ENCODE data around the gene PTMA. TPM values are rescaled to one million over a fixed set of nuclear protein-coding genes. Genes with fewer than 3 reads are reported as not detected.

Gene PTMA
- total RNA-seq, 1 experiment from 2014 or later: 2,164 TPM

DNA sequence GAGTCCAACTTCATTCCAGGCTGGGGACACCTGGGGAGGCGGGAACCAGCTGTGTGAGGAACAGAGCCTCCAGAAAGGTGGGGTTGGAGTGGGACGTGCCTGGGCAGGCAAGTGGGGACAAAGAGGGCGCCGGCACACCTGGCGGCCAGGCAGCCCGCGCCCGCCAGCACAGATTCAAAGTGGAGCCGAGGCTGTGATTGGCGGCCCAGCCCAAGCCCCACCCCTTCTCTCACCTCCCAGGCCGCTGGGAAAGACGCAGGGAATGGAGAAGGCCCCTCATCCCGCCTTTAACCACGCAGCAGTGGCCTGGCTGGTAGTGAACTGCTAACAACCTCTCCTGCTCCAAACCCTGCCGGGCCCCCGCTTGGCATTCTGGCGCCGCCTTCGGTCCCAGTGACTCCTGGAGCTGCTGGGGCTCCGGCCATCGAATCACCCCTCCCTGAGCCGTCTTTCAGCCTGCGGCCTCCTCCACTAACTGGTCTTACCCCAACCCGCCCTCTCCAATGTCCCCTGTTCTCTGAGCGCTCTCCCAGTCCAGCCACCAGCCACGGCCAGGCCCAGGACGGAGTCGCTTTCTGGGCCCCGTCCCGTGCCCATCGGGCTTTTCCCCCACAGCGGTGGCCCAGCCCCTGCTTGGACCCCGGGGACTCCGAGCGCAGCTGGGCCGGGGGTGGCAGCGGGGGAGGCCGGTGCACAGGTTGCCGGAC lies 27.9 kb upstream of the PTMA start (continued):
- TF ChIP-seq ATF1 (CRISPR knock-in tag; IDR thresholded peaks at IDR 0.05) (0 out of 2 replicates have a peak, but pooled peaks have one; percentile 57), EMX1 (CRISPR knock-in tag; IDR thresholded peaks at IDR 0.05) (no peak), ZNF138 (CRISPR knock-in tag; conservative IDR thresholded peaks at IDR 0.05) (no peak), ZNF121 (CRISPR knock-in tag; IDR thresholded peaks at IDR 0.05) (no peak), GABPB1 (CRISPR knock-in tag; IDR thresholded peaks at IDR 0.05) (no peak; the same call in 1 of the 2 replicates), ZBTB21 (CRISPR knock-in tag; IDR thresholded peaks at IDR 0.05; ENCODE audit: borderline replicate concordance) (no peak), SP1 (CRISPR knock-in tag; conservative IDR thresholded peaks at IDR 0.05) (no peak; the same call in 1 of the 2 replicates), ATF6 (CRISPR knock-in tag; IDR thresholded peaks at IDR 0.05) (no peak), ZNF396 (CRISPR knock-in tag; IDR thresholded peaks at IDR 0.05; ENCODE audit: borderline replicate concordance) (0 out of 2 replicates have a peak, but pooled peaks have one; percentile 5), TP53 (CRISPR knock-in tag; IDR thresholded peaks at IDR 0.05) (peak; percentile 55; the same call in 1 of the 2 replicates), NR1H2 (CRISPR knock-in tag; IDR thresholded peaks at IDR 0.05) (no peak), ZMAT4 (CRISPR knock-in tag; IDR thresholded peaks at IDR 0.05) (no peak)
- TF ChIP-seq, protein P1, sequence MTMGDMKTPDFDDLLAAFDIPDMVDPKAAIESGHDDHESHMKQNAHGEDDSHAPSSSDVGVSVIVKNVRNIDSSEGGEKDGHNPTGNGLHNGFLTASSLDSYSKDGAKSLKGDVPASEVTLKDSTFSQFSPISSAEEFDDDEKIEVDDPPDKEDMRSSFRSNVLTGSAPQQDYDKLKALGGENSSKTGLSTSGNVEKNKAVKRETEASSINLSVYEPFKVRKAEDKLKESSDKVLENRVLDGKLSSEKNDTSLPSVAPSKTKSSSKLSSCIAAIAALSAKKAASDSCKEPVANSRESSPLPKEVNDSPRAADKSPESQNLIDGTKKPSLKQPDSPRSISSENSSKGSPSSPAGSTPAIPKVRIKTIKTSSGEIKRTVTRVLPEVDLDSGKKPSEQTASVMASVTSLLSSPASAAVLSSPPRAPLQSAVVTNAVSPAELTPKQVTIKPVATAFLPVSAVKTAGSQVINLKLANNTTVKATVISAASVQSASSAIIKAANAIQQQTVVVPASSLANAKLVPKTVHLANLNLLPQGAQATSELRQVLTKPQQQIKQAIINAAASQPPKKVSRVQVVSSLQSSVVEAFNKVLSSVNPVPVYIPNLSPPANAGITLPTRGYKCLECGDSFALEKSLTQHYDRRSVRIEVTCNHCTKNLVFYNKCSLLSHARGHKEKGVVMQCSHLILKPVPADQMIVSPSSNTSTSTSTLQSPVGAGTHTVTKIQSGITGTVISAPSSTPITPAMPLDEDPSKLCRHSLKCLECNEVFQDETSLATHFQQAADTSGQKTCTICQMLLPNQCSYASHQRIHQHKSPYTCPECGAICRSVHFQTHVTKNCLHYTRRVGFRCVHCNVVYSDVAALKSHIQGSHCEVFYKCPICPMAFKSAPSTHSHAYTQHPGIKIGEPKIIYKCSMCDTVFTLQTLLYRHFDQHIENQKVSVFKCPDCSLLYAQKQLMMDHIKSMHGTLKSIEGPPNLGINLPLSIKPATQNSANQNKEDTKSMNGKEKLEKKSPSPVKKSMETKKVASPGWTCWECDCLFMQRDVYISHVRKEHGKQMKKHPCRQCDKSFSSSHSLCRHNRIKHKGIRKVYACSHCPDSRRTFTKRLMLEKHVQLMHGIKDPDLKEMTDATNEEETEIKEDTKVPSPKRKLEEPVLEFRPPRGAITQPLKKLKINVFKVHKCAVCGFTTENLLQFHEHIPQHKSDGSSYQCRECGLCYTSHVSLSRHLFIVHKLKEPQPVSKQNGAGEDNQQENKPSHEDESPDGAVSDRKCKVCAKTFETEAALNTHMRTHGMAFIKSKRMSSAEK (CRISPR knock-in tag; IDR thresholded peaks at IDR 0.05; ENCODE audit: borderline replicate concordance): no peak

GRCh38 chr2:231680992-231681852 lies 27.1 kb upstream of the PTMA start:
- ChIA-PET CTCF (interaction anchor here (1.2 to 13.1 kb wide), 8 partner anchors 7 to 105 kb away, joined by 3 to 206 read pairs (median 6); partner anchors contain the start of genes COPS7B and PTMA), POLR2A (interaction anchor here (0.7 to 7.0 kb wide), 8 partner anchors 9 to 68 kb away, joined by 3 to 61 read pairs (median 4); partner anchors contain the start of gene PTMA)
- TF ChIP-seq TP53 (CRISPR knock-in tag; IDR thresholded peaks at IDR 0.05) (no peak; the same call in 1 of the 2 replicates), NFYB (CRISPR knock-in tag; conservative IDR thresholded peaks at IDR 0.05; ENCODE audit: low read depth) (peak; percentile 69), FOXP4 (CRISPR knock-in tag; IDR thresholded peaks at IDR 0.05) (peak; percentile 71; the same call in 1 of the 2 replicates), CBFB (CRISPR knock-in tag; IDR thresholded peaks at IDR 0.05; ENCODE audit: low read depth) (0 out of 2 replicates have a peak, but pooled peaks have one; percentile 23), E2F5 (CRISPR knock-in tag; IDR thresholded peaks at IDR 0.05) (peak; percentile 32; the same call in 1 of the 2 replicates), KAT7 (CRISPR knock-in tag; IDR thresholded peaks at IDR 0.05; ENCODE audit: borderline replicate concordance) (0 out of 2 replicates have a peak, but pooled peaks have one; percentile 84)
- TF ChIP-seq, protein P2, sequence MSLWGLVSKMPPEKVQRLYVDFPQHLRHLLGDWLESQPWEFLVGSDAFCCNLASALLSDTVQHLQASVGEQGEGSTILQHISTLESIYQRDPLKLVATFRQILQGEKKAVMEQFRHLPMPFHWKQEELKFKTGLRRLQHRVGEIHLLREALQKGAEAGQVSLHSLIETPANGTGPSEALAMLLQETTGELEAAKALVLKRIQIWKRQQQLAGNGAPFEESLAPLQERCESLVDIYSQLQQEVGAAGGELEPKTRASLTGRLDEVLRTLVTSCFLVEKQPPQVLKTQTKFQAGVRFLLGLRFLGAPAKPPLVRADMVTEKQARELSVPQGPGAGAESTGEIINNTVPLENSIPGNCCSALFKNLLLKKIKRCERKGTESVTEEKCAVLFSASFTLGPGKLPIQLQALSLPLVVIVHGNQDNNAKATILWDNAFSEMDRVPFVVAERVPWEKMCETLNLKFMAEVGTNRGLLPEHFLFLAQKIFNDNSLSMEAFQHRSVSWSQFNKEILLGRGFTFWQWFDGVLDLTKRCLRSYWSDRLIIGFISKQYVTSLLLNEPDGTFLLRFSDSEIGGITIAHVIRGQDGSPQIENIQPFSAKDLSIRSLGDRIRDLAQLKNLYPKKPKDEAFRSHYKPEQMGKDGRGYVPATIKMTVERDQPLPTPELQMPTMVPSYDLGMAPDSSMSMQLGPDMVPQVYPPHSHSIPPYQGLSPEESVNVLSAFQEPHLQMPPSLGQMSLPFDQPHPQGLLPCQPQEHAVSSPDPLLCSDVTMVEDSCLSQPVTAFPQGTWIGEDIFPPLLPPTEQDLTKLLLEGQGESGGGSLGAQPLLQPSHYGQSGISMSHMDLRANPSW (CRISPR knock-in tag; conservative IDR thresholded peaks at IDR 0.05; ENCODE audit: low read depth): 0 out of 2 replicates have a peak, but pooled peaks have one; percentile 20
- TF ChIP-seq, protein P3, sequence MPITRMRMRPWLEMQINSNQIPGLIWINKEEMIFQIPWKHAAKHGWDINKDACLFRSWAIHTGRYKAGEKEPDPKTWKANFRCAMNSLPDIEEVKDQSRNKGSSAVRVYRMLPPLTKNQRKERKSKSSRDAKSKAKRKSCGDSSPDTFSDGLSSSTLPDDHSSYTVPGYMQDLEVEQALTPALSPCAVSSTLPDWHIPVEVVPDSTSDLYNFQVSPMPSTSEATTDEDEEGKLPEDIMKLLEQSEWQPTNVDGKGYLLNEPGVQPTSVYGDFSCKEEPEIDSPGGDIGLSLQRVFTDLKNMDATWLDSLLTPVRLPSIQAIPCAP (CRISPR knock-in tag; IDR thresholded peaks at IDR 0.05): 0 out of 2 replicates have a peak, but pooled peaks have one; percentile 16

More at GRCh38 chr2:231680992-231681852, 27.1 kb upstream of the PTMA start:
- peak overlapping the region; percentile 86 for H3K4me3 Mint-ChIP-seq
- peak overlapping the region; percentile 99 for H3K27ac Mint-ChIP-seq
- H3K36me3 Mint-ChIP-seq: no peaks in the 10 kb centered on the region
- no peaks in the 10 kb centered on the region for H3K27me3 Mint-ChIP-seq (ENCODE audit: low read depth)
- H3K9me3 Mint-ChIP-seq: no peaks in the 10 kb centered on the region
- DNase-seq (ENCODE audit: low spot score) (peak; percentile 94), ATAC-seq (peak; percentile 75)
- H3K4me1 Mint-ChIP-seq: peaks cover 41% of the 10 kb centered on the region

All from WTC11 (cell line).